ENCODE measurements around the gene DUSP10. TPM values are rescaled to one million over a fixed set of nuclear protein-coding genes. Genes with fewer than 3 reads are reported as not detected.
A peak's percentile ranks its signal among the peaks of the same experiment; 100 is the strongest.

The DUSP10 gene
- total RNA-seq, 2 experiments from 2014 or later = 11.3 to 12.3 TPM

DNA sequence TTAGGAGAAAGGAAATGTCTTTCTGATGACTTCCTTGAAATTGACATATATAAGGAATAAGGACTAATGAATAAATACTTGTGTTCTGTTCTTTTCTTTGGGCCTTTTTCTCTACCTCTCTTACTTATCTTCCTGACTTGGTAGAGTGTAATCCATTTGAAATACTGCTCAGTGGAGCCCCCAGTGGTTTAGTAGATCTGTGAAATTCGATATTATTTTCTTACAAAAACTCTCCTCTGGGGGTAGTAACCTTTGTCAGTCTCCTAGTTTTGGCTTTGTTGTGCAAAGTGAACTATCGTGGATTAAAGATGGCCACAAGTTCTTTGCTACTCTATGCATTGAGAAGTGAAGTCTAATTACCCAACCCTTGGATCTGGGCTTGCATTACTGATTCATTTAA lies 48.8 kb downstream of the DUSP10 start:
- H3K9me3 Mint-ChIP-seq = peaks cover 9% of the 10 kb centered on the region
- POLR2A ChIA-PET = no interaction called here

DNA sequence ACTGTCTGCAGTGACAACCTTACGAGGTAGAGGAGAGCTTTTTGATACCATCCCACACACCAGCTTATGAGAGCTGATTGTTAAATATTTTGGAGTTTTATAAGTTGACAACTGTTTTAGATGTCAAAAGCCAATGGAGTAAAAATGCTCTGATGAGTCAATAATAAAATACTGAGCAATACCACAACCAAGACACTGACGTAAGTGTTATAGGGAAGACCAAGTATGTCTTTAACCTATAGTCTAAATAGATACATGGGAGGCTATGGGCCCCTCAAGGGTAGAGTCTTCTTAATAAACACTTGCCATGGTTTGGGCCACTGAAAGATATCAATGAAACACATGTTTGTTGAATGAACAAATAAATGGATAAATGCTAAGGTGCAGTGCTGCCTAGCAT lies 49.2 kb downstream of the DUSP10 start:
- peaks cover 16% of the 10 kb centered on the region for H3K4me1 Mint-ChIP-seq
- ChIA-PET POLR2A (no interaction called here), CTCF (interaction anchor here (0.7 kb wide), 1 partner anchor 33 kb away, joined by 3 read pairs; no protein-coding TSS in a partner anchor)
- peaks cover 13% of the 10 kb centered on the region for H3K36me3 Mint-ChIP-seq (ENCODE audit: low read depth)
- no peak for DNase-seq
- no peaks in the 10 kb centered on the region for H3K27me3 Mint-ChIP-seq
- no peak overlapping the region for H3K27ac Mint-ChIP-seq
- peaks cover 9% of the 10 kb centered on the region for H3K9me3 Mint-ChIP-seq
- no peak overlapping the region for H3K4me3 Mint-ChIP-seq

More for the DNA sequence above, 48.8 kb downstream of the DUSP10 start:
- Mint-ChIP-seq H3K36me3 (ENCODE audit: low read depth) (peaks cover 13% of the 10 kb centered on the region), H3K4me3 (no peak overlapping the region), H3K27ac (no peak overlapping the region), H3K4me1 (peaks cover 15% of the 10 kb centered on the region), H3K27me3 (no peaks in the 10 kb centered on the region)
- CTCF ChIA-PET = interaction anchor here (1.5 kb wide), 1 partner anchor 11 kb away, joined by 3 read pairs; no protein-coding TSS in a partner anchor
- DNase-seq = no peak

DNA sequence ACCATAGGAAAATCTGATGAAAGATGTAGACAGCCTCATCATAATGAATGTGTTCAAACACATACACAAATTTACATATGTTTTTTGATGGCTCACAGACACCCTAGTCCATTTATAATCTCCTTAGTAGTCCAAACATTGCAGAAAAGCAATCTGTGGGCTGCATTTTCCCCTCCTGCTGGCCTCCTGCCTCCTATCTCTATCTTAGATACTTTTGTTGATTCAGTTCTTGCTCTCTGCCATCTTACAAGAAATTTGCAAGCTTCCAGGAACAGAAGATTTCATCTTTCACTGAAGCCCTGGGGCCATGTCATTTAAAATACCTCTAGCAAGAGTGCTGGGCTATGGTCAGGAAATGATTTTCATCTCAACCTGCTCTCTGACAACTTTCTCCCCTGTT lies 50.6 kb downstream of the DUSP10 start:
- H3K4me3 Mint-ChIP-seq = no peak overlapping the region
- H3K27ac Mint-ChIP-seq = no peak overlapping the region
- H3K4me1 Mint-ChIP-seq = peaks cover 16% of the 10 kb centered on the region
- no peaks in the 10 kb centered on the region for H3K27me3 Mint-ChIP-seq
- no peak for DNase-seq
- peaks cover 3% of the 10 kb centered on the region for H3K36me3 Mint-ChIP-seq (ENCODE audit: low read depth)
- ChIA-PET CTCF (interaction anchor here (1.0 to 1.9 kb wide), 2 partner anchors 9 to 21 kb away, joined by 3 to 5 read pairs; no protein-coding TSS in a partner anchor), POLR2A (no interaction called here)
- peaks cover 8% of the 10 kb centered on the region for H3K9me3 Mint-ChIP-seq

DNA sequence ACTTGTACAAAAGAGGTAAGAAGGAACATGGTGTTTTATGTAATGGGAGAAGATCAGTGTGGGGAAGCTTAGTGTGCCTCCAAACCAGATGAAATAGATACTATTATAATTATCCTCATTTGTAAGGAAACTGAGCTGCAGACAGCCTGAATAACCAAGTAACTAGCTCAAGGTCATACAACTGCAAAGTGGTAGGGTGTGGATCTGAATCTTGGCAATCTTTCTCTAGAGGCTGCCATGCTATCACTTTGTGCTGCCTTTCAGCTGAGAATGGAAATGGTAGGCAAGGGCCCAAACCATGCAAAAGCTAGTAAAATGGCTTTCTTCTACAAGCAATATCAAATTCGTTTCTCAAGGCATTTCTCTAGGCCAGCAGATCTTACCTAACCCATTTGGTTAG lies 51.0 kb downstream of the DUSP10 start:
- Mint-ChIP-seq H3K27me3 (no peaks in the 10 kb centered on the region), H3K27ac (no peak overlapping the region), H3K4me3 (no peak overlapping the region), H3K4me1 (peaks cover 16% of the 10 kb centered on the region), H3K9me3 (peaks cover 8% of the 10 kb centered on the region), H3K36me3 (ENCODE audit: low read depth) (peaks cover 3% of the 10 kb centered on the region)
- ChIA-PET POLR2A (interaction anchor here (0.7 kb wide), 1 partner anchor 403 kb away, joined by 6 read pairs; no protein-coding TSS in a partner anchor), CTCF (interaction anchor here (0.5 to 1.9 kb wide), 4 partner anchors 8 to 32 kb away, joined by 3 to 7 read pairs (median 4); no protein-coding TSS in a partner anchor)
- DNase-seq = no peak

DNA sequence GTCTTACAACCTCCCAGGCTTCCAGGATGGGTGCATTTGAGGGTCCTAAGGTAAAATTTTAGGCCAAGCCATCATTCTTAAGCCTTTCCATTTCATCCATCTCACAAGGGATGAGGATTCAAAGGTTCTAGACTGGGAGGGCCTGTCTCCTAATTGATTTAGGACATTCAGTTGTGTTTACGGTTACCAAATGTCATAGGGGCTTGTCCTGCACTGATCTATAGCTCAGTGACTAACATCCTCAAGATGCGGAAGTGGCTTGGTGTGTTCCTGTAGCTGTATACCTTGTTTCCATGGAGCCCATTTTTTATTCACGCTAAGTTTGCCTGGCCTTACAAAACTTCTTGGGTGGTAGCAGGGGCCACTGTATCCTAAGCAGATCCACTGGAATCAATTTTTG lies 52.8 kb downstream of the DUSP10 start:
- H3K36me3 Mint-ChIP-seq (ENCODE audit: low read depth) = peaks cover 3% of the 10 kb centered on the region
- H3K4me1 Mint-ChIP-seq = peaks cover 16% of the 10 kb centered on the region
- peak overlapping the region; percentile 62 for H3K27ac Mint-ChIP-seq
- peak; percentile 25 for DNase-seq
- ChIA-PET CTCF (interaction anchor here (0.8 to 1.8 kb wide), 2 partner anchors 9 to 19 kb away, joined by 3 to 7 read pairs; no protein-coding TSS in a partner anchor), POLR2A (no interaction called here)
- H3K27me3 Mint-ChIP-seq = no peaks in the 10 kb centered on the region
- H3K9me3 Mint-ChIP-seq = peaks cover 8% of the 10 kb centered on the region
- no peak overlapping the region for H3K4me3 Mint-ChIP-seq

DNA sequence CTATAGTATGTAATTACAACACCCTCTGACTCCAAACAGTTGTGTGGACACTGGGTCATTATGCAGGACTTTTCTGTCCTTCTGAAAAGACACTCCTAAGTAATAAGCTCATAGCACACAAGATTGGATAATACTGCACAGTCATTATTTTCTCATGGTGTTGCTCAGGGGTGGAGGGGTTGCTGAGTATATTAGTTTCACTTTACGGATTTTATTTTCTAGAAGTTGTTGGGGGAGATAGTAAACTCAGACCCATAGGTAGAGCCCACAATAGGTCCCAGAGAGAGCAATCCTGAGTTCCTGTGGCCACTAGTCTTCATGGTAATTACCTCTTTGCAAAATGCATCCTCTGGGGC lies 53.4 kb downstream of the DUSP10 start:
- no peak for DNase-seq
- ChIA-PET POLR2A (no interaction called here), CTCF (no interaction called here)
- H3K4me3 Mint-ChIP-seq = no peak overlapping the region
- peaks cover 16% of the 10 kb centered on the region for H3K4me1 Mint-ChIP-seq
- no peaks in the 10 kb centered on the region for H3K27me3 Mint-ChIP-seq
- H3K36me3 Mint-ChIP-seq (ENCODE audit: low read depth) = no peaks in the 10 kb centered on the region
- peak overlapping the region; percentile 62 for H3K27ac Mint-ChIP-seq
- peaks cover 5% of the 10 kb centered on the region for H3K9me3 Mint-ChIP-seq

DNA sequence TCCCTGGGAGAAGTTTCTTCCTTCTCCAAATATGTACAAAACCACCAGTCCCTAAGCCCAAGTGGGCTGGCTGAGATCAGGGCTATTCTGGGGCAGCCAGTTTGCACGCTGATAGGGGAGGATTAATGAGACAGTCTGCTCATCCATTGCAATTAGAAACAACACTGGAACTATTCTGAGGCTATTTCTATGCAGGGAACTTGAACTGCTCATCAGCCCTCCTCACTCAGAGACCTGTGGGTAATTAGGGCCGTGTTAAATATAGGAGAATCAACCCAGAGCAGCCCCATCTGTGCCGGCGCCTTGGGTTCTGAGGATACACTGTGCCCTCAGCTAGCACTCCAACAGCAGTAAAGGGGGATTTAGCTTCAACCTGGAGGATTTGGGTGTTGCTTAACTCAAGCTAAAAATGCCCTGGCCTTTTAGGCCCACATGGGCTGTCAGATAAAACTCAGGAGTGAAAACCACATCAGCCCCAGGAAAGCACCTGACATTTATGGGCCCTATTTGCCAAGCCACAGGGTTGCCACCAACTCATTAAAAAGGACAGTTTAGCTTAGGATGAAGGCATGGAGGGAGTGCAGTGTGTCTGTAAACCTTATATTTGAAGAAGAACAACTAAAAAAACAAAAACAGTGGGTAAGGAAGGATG lies 53.9 kb downstream of the DUSP10 start:
- ChIA-PET POLR2A (no interaction called here), CTCF (no interaction called here)
- H3K4me3 Mint-ChIP-seq = no peak overlapping the region
- H3K27me3 Mint-ChIP-seq = no peaks in the 10 kb centered on the region
- H3K4me1 Mint-ChIP-seq = peaks cover 16% of the 10 kb centered on the region
- no peaks in the 10 kb centered on the region for H3K36me3 Mint-ChIP-seq (ENCODE audit: low read depth)
- H3K27ac Mint-ChIP-seq = no peak overlapping the region
- no peak for DNase-seq
- H3K9me3 Mint-ChIP-seq = peaks cover 5% of the 10 kb centered on the region

DNA sequence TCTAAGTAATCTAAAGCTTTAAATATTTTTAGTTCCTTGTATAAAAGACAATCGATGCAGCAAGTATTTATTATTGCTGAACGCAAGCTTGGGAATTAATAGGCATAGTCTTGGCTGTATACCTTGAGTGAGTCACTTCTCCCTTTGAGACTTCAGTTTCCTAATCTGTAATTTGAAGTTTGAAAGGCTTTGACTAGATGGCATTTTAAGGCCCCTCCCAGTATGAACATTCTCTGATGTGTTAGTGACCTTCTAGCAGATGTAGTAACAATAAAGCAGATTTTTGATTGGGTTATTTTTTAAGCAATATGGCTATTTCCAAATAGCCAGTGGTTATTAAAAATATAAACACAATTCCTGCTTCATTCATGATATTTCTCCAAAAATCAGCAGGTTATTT lies 58.2 kb downstream of the DUSP10 start:
- ChIA-PET CTCF (no interaction called here), POLR2A (no interaction called here)
- Mint-ChIP-seq H3K27ac (no peak overlapping the region), H3K4me1 (peaks cover 7% of the 10 kb centered on the region), H3K4me3 (no peak overlapping the region), H3K36me3 (ENCODE audit: low read depth) (peaks cover 10% of the 10 kb centered on the region), H3K27me3 (no peaks in the 10 kb centered on the region), H3K9me3 (peaks cover 16% of the 10 kb centered on the region)
- no peak for DNase-seq

DNA sequence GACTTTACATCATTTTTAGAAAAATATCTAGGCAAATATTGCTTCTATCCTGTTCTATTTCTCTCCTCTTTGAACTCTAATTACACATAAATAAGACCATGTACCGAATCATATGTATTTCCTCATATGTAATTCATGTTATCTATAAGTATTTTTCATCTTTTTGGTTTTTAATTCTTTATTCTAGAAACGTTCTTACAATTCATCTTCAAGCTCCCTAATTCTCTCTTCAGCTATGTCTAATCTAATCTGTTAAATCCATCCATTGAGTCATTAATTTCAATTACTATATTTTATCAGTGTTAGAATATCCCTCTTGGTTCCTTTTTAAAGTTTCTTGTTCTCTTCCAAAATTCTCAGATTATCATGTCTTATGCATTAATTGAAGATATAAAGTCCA lies 61.8 kb downstream of the DUSP10 start:
- Mint-ChIP-seq H3K4me3 (no peak overlapping the region), H3K36me3 (ENCODE audit: low read depth) (peaks cover 10% of the 10 kb centered on the region), H3K27me3 (no peaks in the 10 kb centered on the region), H3K4me1 (peaks cover 2% of the 10 kb centered on the region), H3K9me3 (peaks cover 14% of the 10 kb centered on the region), H3K27ac (no peak overlapping the region)
- DNase-seq = no peak
- ChIA-PET POLR2A (no interaction called here), CTCF (no interaction called here)

DNA sequence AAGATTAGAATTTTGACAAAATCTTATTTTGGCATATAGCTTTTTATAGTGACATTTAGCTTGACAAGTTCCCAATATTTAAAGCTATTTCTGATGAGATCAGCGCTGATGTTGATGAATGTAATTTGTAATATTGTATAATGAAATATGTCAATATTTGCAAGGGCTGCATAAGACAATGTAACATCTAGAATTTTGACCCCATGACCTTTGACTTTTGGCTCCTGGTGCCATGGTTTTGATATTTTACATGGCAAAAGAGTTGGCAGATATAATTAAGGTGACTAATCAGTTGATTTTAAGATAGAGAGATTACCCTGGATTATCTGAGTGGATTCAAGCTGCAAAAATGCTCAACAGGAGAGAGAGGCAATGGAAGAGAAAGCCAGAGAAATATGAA lies 63.9 kb downstream of the DUSP10 start:
- ChIA-PET POLR2A (no interaction called here), CTCF (interaction anchor here (0.9 kb wide), 1 partner anchor 30 kb away, joined by 3 read pairs; no protein-coding TSS in a partner anchor)
- no peak overlapping the region for H3K27ac Mint-ChIP-seq
- peaks cover 2% of the 10 kb centered on the region for H3K4me1 Mint-ChIP-seq
- H3K4me3 Mint-ChIP-seq = no peak overlapping the region
- DNase-seq = no peak
- peaks cover 14% of the 10 kb centered on the region for H3K9me3 Mint-ChIP-seq
- H3K27me3 Mint-ChIP-seq = no peaks in the 10 kb centered on the region
- peaks cover 10% of the 10 kb centered on the region for H3K36me3 Mint-ChIP-seq (ENCODE audit: low read depth)

DNA sequence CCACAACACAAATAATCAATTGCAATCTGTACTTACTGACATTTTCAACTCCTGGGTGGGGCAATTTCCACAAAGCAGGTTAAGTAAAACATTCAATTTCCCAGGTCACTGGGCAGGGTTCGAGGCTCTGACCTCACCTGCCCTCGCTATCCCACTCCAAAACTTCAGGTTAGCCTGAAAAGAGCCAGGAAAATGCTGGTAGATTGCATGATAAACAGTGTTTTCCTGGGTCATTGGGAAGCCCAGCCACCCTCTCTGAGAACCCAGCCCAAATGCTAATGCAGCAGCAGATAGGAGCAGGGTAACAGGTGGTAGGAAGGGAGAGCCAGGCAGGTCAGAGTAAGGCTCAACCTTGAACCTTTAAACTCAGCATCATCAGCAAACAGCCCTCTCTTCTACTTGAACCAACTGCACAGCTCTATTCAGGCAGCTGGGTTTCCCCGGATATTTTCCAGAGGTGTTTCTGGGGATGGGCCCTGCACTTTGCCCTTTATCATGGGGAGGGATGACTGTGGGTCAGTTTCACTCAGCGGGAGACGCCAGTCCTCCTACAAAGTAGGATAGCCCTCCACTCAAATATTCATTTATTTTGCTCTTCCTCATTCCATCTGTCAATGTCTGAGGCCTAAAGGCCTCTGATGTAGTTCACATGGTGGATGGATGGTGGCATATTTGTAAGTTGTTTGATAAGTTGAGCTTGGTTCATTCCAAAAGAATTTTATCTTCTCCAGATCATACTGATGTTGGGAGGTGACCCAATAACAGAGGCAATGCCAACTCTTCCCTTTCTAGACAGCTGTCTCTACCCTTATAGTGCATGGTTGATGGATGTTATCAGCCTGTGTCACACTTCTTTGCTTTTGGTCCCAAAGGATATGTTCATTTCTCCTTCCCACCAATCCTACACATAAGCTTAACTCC lies 65.7 kb downstream of the DUSP10 start:
- H3K9me3 Mint-ChIP-seq = peaks cover 12% of the 10 kb centered on the region
- no peak overlapping the region for H3K27ac Mint-ChIP-seq
- no peak for DNase-seq
- peaks cover 7% of the 10 kb centered on the region for H3K36me3 Mint-ChIP-seq (ENCODE audit: low read depth)
- H3K4me1 Mint-ChIP-seq = peaks cover 2% of the 10 kb centered on the region
- H3K4me3 Mint-ChIP-seq = no peak overlapping the region
- ChIA-PET CTCF (no interaction called here), POLR2A (no interaction called here)
- H3K27me3 Mint-ChIP-seq = no peaks in the 10 kb centered on the region

DNA sequence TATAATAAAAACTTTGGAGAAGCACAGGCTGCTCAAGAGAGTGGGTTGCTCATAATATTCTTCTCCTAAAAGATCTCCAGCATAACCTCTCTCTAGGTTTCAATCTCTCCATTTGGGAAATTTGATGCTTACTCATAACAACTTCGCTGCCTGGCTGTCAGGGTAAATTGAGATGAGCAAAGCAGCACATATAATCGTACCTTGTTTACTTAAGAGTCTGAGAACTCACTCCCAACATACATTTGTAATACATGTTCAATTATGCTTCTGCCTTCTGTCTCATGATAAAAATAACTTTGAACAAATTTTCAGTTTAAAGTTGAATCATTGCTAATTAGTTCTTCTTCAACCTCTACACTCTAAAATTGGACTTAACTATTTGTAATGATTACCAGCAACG lies 68.9 kb downstream of the DUSP10 start:
- H3K27ac Mint-ChIP-seq = no peak overlapping the region
- H3K27me3 Mint-ChIP-seq = peaks cover 3% of the 10 kb centered on the region
- POLR2A ChIA-PET = no interaction called here
- CTCF ChIA-PET = no interaction called here
- no peaks in the 10 kb centered on the region for H3K36me3 Mint-ChIP-seq (ENCODE audit: low read depth)
- H3K9me3 Mint-ChIP-seq = no peaks in the 10 kb centered on the region
- no peak for DNase-seq
- H3K4me3 Mint-ChIP-seq = no peak overlapping the region
- no peaks in the 10 kb centered on the region for H3K4me1 Mint-ChIP-seq

DNA sequence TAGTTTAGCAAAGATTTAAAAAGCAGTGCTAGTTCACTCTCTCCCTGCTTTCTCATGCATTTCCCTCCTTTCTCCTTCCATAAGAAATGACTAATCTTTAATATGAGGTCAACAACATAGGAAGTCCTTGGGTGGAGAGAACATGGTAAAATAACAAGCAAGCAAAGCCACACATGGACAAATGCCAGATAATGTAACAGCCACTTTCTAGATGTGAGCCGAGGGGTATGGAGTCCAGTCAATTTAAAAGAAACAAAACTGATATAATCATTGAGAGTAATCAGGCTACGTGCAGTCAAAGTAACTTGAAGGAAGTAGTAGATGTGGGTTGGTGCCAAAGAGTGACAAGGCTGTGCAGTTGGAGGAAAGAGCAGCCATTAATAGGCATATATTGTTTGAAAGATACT lies 69.6 kb downstream of the DUSP10 start:
- ChIA-PET POLR2A (no interaction called here), CTCF (no interaction called here)
- Mint-ChIP-seq H3K27me3 (peaks cover 3% of the 10 kb centered on the region), H3K4me1 (peaks cover 2% of the 10 kb centered on the region), H3K27ac (no peak overlapping the region), H3K9me3 (no peaks in the 10 kb centered on the region), H3K36me3 (ENCODE audit: low read depth) (no peaks in the 10 kb centered on the region), H3K4me3 (no peak overlapping the region)
- DNase-seq = no peak
